ENCODE measurements around the gene PDE11A.

DNA sequence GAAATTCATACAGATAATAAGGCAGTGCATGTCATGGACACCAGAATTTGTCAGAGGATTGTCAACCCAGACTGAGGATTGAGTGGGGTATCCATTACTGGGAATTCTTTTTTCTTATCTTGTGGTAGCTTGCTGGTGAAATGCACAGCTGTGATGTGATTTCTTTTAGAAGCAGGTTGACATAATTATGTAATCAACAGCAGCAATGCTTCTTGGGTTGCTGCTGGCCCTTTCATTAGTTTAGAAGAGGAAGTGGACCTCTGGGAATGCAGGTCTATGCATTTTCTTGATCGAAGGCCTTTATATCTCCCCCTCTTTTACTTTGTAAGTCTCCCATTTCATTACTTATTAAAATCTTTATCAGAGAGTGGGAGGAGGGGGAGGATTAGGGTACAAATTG is 360.1 kb downstream of the PDE11A start:
- TF ChIP-seq SP1 (IDR thresholded peaks at IDR 0.05) (no peak), YY1 (IDR thresholded peaks at IDR 0.05) (no peak), GABPA (IDR thresholded peaks at IDR 0.05 in 1 of 2, conservative IDR thresholded peaks at IDR 0.05 in 1 of 2) (no peak), EGR1 (IDR thresholded peaks at IDR 0.05; ENCODE audit: low read depth in 2 of 2) (no peak), FOXA1 (IDR thresholded peaks at IDR 0.05) (no peak), TAF1 (conservative IDR thresholded peaks at IDR 0.05) (no peak), RAD21 (IDR thresholded peaks at IDR 0.05) (no peak)
- TF ChIP-seq, protein P1, sequence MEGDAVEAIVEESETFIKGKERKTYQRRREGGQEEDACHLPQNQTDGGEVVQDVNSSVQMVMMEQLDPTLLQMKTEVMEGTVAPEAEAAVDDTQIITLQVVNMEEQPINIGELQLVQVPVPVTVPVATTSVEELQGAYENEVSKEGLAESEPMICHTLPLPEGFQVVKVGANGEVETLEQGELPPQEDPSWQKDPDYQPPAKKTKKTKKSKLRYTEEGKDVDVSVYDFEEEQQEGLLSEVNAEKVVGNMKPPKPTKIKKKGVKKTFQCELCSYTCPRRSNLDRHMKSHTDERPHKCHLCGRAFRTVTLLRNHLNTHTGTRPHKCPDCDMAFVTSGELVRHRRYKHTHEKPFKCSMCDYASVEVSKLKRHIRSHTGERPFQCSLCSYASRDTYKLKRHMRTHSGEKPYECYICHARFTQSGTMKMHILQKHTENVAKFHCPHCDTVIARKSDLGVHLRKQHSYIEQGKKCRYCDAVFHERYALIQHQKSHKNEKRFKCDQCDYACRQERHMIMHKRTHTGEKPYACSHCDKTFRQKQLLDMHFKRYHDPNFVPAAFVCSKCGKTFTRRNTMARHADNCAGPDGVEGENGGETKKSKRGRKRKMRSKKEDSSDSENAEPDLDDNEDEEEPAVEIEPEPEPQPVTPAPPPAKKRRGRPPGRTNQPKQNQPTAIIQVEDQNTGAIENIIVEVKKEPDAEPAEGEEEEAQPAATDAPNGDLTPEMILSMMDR (IDR thresholded peaks at IDR 0.05; ENCODE audit: low read depth, low read length, missing input control): no peak
- TF ChIP-seq, protein P2, sequence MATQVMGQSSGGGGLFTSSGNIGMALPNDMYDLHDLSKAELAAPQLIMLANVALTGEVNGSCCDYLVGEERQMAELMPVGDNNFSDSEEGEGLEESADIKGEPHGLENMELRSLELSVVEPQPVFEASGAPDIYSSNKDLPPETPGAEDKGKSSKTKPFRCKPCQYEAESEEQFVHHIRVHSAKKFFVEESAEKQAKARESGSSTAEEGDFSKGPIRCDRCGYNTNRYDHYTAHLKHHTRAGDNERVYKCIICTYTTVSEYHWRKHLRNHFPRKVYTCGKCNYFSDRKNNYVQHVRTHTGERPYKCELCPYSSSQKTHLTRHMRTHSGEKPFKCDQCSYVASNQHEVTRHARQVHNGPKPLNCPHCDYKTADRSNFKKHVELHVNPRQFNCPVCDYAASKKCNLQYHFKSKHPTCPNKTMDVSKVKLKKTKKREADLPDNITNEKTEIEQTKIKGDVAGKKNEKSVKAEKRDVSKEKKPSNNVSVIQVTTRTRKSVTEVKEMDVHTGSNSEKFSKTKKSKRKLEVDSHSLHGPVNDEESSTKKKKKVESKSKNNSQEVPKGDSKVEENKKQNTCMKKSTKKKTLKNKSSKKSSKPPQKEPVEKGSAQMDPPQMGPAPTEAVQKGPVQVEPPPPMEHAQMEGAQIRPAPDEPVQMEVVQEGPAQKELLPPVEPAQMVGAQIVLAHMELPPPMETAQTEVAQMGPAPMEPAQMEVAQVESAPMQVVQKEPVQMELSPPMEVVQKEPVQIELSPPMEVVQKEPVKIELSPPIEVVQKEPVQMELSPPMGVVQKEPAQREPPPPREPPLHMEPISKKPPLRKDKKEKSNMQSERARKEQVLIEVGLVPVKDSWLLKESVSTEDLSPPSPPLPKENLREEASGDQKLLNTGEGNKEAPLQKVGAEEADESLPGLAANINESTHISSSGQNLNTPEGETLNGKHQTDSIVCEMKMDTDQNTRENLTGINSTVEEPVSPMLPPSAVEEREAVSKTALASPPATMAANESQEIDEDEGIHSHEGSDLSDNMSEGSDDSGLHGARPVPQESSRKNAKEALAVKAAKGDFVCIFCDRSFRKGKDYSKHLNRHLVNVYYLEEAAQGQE (IDR thresholded peaks at IDR 0.05): no peak
- TF ChIP-seq, protein P3, sequence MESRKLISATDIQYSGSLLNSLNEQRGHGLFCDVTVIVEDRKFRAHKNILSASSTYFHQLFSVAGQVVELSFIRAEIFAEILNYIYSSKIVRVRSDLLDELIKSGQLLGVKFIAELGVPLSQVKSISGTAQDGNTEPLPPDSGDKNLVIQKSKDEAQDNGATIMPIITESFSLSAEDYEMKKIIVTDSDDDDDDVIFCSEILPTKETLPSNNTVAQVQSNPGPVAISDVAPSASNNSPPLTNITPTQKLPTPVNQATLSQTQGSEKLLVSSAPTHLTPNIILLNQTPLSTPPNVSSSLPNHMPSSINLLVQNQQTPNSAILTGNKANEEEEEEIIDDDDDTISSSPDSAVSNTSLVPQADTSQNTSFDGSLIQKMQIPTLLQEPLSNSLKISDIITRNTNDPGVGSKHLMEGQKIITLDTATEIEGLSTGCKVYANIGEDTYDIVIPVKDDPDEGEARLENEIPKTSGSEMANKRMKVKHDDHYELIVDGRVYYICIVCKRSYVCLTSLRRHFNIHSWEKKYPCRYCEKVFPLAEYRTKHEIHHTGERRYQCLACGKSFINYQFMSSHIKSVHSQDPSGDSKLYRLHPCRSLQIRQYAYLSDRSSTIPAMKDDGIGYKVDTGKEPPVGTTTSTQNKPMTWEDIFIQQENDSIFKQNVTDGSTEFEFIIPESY (IDR thresholded peaks at IDR 0.05): no peak
- TF ChIP-seq, protein P4, sequence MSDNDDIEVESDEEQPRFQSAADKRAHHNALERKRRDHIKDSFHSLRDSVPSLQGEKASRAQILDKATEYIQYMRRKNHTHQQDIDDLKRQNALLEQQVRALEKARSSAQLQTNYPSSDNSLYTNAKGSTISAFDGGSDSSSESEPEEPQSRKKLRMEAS (IDR thresholded peaks at IDR 0.05): no peak
